GM18870 (cell line): ENCODE results near the gene AS3MT.
"Not testable (repeated sequence)": the region's sequence is repeated elsewhere in the genome, so short reads cannot be mapped to it uniquely, and the experiment has no call there.

Experiments
- ATAC-seq: cut with Tn5 transposase; IDR thresholded peaks from one replicate; pipeline ENCODE4 v1.9.1; 2021; ENCODE audit warnings: moderate library complexity; ENCODE audit not compliant: unreplicated experiment

Gene AS3MT

DNA sequence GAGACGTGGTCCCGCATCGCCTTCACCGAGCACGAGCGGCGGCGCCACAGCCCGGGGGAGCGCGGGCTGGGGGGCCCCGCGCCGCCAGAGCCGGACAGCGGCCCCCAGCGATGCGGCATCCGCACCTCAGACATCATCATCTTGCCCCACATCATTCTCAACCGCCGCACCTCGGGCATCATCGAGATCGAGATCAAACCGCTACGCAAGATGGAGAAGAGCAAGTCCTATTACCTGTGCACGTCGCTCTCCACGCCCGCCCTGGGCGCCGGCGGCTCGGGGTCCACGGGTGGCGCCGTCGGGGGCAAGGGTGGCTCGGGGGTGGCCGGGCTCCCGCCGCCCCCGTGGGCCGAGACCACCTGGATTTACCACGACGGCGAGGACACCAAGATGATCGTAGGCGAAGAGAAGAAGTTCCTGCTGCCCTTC, 49.6 kb downstream of the AS3MT start:
- no peak for ATAC-seq

DNA sequence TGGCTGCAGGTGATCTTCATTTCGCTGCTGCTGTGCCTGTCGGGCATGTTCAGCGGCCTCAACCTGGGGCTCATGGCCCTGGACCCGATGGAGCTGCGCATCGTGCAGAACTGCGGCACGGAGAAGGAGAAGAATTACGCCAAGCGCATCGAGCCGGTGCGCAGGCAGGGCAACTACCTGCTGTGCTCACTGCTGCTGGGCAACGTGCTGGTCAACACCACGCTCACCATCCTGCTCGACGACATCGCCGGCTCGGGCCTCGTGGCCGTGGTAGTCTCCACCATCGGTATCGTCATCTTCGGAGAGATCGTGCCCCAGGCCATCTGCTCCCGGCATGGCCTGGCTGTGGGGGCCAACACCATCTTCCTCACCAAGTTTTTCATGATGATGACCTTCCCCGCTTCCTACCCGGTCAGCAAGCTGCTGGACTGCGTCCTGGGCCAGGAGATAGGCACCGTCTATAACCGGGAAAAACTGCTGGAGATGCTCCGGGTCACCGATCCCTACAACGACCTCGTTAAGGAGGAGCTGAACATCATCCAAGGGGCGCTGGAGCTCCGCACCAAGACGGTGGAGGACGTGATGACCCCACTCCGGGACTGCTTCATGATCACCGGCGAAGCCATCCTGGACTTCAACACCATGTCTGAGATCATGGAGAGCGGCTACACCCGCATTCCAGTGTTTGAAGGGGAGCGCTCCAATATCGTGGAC, 50.1 kb downstream of the AS3MT start:
- no peak for ATAC-seq

DNA sequence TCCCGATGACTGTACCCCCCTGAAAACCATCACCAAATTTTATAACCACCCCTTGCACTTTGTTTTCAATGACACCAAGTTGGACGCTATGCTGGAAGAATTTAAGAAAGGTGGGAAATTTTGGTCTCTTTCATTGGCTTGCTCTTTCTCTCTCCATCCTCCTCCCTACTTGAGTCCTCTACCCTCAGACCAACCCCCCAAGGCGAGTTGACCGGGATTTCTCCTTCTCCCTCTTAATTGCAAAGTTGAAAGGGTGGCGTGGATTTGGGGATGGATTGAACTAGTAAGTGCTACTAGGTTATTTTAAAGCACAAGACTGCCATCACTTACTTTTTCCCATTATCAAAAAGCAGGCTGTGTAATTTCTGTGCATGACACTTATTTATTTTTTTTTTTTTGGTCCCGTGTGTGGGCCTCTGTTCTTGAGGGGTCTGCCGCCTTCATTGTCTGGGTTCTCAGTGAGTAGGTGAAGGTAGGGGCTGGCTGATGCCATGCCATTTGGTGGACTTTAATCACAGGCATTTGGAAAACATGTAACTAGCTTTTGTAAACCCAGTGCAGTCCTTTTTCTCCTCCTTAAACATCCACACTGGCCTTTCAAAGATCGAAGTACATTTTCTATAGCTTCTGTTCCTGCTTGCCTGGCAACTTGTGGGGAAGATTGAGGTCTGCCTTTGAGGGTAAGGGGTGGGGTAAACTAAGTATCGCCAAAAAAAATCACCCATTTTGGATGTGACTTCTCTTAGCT, 50.9 kb downstream of the AS3MT start:
- no peak for ATAC-seq

DNA sequence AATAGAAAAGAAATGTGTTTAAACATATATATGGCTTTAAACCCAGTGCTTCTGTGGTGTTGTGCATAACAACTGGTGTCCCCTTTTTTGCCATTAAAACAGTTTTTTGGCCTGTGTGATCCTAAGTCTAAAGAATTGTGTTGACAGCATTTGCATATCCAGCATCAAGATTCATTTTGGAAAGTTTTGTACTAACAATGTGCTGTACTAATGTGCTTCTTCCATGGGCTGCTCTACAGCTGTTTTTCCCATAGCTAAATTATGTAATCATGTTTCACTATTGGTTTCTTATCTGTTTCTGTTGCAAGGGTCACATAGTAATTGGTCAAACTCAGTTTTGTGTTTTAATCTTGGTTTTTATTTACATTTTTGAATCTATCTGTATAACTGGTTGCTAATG, 54.3 kb downstream of the AS3MT start:
- ATAC-seq = no peak

GRCh38 chr10:102926842-102927241, 57.6 kb downstream of the AS3MT start:
- no peak for ATAC-seq

DNA sequence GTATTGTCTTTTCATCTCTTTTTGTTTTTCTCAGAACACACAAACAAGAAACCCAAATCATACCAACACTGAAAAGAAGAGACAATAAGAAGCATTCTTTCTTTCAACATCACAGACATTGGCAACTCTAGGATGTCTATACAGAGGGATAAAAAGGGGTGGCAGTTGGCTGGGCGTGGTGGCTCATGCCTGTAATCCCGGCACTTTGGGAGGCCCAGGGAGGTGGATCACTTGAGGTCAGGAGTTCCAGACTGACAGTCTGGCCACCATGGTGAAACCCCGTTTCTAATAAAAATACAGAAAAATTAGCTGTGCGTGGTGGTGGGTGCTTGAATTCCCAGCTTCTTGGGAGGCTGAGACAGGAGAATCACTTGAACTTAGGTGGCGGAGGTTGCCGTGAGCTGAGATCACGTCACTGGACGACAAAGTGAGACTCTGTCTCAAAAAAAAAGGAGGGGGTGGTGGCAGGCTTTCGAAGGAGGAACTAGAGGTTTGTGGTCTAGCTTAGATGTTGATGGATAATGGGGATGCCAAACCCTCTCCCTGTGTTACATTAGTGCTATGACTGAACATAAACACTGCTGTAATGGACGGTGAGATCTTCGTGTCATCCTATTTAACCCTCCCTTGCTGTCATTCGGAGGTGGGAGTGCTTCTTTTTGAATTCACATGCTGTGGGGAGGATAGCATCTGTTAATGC, 58.2 kb downstream of the AS3MT start:
- ATAC-seq = no peak

DNA sequence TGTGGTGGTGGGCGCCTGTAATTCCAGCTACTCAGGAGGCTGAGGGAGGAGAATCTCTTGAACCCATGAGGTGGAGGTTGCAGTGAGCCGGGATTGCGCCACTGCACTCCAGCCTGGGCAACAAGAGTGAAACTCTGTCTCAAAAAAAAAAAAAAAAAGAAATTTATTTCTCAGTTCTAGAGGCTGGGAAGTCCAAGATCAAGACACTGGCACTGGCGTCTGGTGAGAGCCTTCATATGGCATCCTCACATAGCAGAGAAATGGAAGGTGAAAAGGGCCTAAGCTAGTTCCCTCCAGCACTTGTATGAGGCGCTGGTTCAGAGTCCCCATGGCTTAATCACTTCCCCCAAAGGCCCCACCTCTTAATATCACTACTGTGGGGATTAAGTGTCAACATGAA, 59.2 kb downstream of the AS3MT start:
- ATAC-seq = not testable (repeated sequence)

DNA sequence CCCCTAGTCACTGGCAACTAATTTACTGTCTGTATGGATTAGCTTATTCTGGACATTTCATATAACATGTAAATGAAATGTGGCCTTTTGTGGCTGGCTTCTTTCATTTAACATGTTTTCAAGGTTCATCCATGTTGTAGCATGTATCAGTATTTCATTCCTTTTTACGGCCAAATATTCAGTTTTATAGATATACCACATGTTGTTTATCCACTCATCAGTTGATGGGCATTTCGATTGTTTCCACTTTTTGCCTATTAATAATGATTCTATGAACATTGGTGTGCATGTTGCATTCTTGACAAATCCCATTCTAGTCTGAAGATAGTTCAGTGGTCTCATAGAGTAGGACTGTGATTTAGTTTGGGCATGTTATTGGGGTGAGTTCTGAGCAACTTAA, 61.5 kb downstream of the AS3MT start:
- ATAC-seq = no peak

DNA sequence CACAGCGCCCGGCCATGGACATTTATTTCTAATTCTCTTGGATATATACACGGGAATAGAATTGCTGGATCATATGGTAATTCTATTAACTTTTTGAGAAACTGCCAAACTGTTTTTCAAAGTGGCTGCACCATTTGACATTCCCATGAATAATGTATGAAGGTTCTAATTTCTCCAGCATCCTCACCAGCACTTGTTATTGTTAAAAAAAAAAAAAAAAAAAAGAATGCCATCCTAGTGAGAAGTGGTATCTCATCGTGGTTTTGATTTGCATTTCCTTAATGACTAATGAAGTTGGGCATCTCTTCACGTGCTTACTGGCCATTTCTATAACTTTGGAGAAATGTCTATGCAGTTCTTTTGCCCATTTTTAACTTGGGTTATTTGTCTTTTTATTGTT, 62.4 kb downstream of the AS3MT start:
- ATAC-seq = no peak

GRCh38 chr10:102935505-102935904, 66.2 kb downstream of the AS3MT start:
- no peak for ATAC-seq

GRCh38 chr10:102935939-102936605, 66.8 kb downstream of the AS3MT start:
- no peak for ATAC-seq

DNA sequence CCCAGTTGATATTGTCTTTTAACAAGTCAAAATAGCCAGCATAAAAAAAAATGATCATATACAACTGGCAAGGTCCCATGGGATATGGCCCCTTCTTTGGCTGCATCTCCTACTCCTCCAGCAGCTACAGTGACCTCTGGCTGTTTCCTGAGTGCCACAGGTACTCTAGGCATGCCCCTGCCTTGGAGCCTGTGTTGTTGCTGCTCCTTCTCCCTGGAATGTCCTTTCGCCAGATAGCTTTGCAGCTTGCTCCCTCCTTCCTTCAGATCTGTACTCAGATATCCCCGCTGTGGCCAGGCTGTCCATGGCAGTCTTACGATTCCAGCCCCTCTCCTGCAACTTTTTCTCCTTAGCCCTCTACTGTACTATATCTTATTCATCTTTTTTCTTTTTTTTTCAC, 72.1 kb downstream of the AS3MT start:
- ATAC-seq = no peak

GRCh38 chr10:102945449-102945848, 76.2 kb downstream of the AS3MT start:
- ATAC-seq = no peak

GRCh38 chr10:102945962-102946361, 76.7 kb downstream of the AS3MT start:
- no peak for ATAC-seq

DNA sequence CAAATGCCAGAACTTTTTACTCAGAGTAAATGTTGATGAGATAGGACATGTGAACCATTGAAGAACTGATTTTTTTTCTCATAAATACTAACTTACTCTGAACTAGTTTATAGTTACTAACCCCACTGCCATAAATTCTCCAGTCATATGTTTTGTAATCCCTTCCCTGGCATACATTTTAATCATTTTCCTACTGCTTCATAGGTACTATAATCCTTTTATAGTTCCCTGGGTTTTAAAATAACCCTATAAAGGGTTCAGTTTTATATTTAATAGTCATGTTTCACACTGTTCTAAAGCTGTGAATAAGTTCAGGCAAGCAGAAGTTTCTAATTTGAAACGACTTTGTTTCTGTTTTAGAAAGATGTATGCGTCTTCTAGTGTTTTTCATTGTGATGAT, 77.7 kb downstream of the AS3MT start:
- no peak for ATAC-seq

DNA sequence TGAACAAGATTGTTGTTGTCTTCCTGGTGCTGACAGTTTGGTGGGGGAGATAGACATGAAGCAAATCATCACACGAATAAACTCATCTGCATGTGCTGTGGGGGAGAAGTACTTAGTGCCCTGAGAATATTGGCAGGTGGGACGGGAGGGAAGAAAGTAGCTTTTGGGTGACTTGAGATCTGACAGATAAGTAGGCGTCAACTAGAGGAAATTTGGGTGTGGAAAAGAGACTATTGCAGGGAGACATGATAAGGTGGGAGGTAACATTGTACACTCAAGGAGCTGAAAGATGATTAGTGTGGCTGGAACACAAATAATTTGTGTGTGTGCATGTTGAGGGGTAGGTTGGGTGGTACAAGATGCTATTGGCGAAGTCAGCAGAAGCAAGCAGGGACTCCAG, 78.9 kb downstream of the AS3MT start:
- ATAC-seq = no peak

- ATAC-seq = no peak
These were observed 79.5 kb downstream of the AS3MT start for GRCh38 chr10:102948786-102949185.

DNA sequence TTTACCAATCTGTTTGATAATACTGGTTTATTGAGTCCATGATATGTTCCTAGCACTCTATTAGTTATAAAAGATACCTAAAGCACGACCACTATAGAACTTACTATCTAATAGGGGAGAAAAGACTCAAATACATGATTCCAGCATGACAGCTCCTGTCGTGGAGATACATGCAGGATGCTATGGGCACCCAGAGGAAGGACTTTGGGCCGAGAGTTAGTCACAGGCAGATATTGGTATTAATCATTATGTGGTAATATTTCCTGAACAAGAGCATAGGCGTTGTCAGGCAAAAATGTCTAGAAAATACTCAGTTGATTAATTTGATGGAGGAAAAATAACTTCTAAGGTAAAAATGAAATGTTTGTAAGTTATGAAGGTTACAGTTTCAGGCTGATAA, 80.6 kb downstream of the AS3MT start:
- ATAC-seq = no peak

- ATAC-seq = no peak
These were observed 82.0 kb downstream of the AS3MT start for GRCh38 chr10:102951316-102951715.
